GM23338 (cell line): Measurements from ENCODE around the gene ISG20. TPM values are rescaled to one million over a fixed set of nuclear protein-coding genes. Genes with fewer than 3 reads are reported as not detected.

Experiments used
- ATAC-seq: fragments of 200-7000 bp; cut with Tn5 transposase; 3 replicates; pipeline ENCODE4 v1.9.1; 2020
- DNase-seq: peaks from one replicate; pipeline ENCODE4 v3.0.0-alpha.2; 2015; ENCODE audit warnings: low spot score
- H2AFZ ChIP-seq: fragments of 200-600 bp; sonication (generic); 2 replicates; pipeline ENCODE4 v1.8.0; 2016; ENCODE audit warnings: antibody characterized with exemption, mild to moderate bottlenecking, moderate library complexity
- H3F3A ChIP-seq: fragments of 200-600 bp; sonication (generic); replicated peaks from 2 replicates; pipeline ENCODE4 v1.8.0; 2017; ENCODE audit warnings: antibody characterized with exemption, mixed run types, low read depth
- H3K27ac ChIP-seq: fragments of 200-600 bp; sonication (generic); 2 replicates; pipeline ENCODE4 v1.6.1; 2016; ENCODE audit warnings: low read depth
- H3K27me3 ChIP-seq: fragments of 200-600 bp; sonication (generic); 2 replicates; pipeline ENCODE4 v1.8.0; 2016; ENCODE audit warnings: mild to moderate bottlenecking, mixed run types, moderate library complexity; ENCODE audit not compliant: insufficient read depth
- H3K36me3 ChIP-seq: fragments of 200-600 bp; sonication (generic); 2 replicates; pipeline ENCODE4 v1.8.0; 2016; ENCODE audit warnings: mild to moderate bottlenecking; ENCODE audit not compliant: insufficient read depth
- H3K4me1 ChIP-seq: fragments of 200-600 bp; sonication (generic); 2 replicates; pipeline ENCODE4 v1.8.0; 2016; ENCODE audit warnings: mild to moderate bottlenecking, moderate library complexity; ENCODE audit not compliant: insufficient read depth
- H3K4me2 ChIP-seq: fragments of 200-600 bp; sonication (generic); 2 replicates; pipeline ENCODE4 v1.7.1; 2017; ENCODE audit warnings: mixed run types
- H3K4me3 ChIP-seq: fragments of 200-600 bp; sonication (generic); 2 replicates; pipeline ENCODE4 v1.6.1; 2016; ENCODE audit warnings: mixed run types
- H3K79me2 ChIP-seq: fragments of 200-600 bp; sonication (generic); replicated peaks from 2 replicates; pipeline ENCODE4 v1.8.0; 2017; ENCODE audit warnings: mild to moderate bottlenecking; ENCODE audit not compliant: insufficient read depth
- H3K9me2 ChIP-seq: fragments of 200-600 bp; sonication (generic); 2 replicates; pipeline ENCODE4 v1.8.0; 2017; ENCODE audit not compliant: insufficient read depth
- H4K20me1 ChIP-seq: fragments of 200-600 bp; sonication (generic); replicated peaks from 2 replicates; pipeline ENCODE4 v1.8.0; 2017; ENCODE audit warnings: mild to moderate bottlenecking; ENCODE audit not compliant: insufficient read depth
- H3K27ac Mint-ChIP-seq: 2 replicates; pipeline ENCODE4 v1.8.0; 2020; ENCODE audit warnings: inconsistent platforms, mild to moderate bottlenecking, moderate library complexity, mixed read lengths
- H3K27me3 Mint-ChIP-seq: 3 replicates; pipeline ENCODE4 v1.8.0; 2022; ENCODE audit warnings: low read depth, mild to moderate bottlenecking, moderate library complexity, mixed read lengths, inconsistent platforms; ENCODE audit not compliant: insufficient read depth, poor library complexity
- H3K36me3 Mint-ChIP-seq: 3 replicates; pipeline ENCODE4 v1.8.0; 2021; ENCODE audit warnings: low read depth, mild to moderate bottlenecking, inconsistent platforms, moderate library complexity, mixed read lengths
- H3K4me1 Mint-ChIP-seq: 3 replicates; pipeline ENCODE4 v1.8.0; 2020; ENCODE audit warnings: mild to moderate bottlenecking, inconsistent platforms, mixed read lengths
- H3K4me3 Mint-ChIP-seq: 3 replicates; pipeline ENCODE4 v1.8.0; 2021; ENCODE audit warnings: moderate library complexity, mild to moderate bottlenecking, inconsistent platforms, mixed read lengths
- H3K9me3 Mint-ChIP-seq: 3 replicates; pipeline ENCODE4 v1.8.0; 2020; ENCODE audit warnings: moderate library complexity, mild to moderate bottlenecking, inconsistent platforms, mixed read lengths
- EZH2 ChIP-seq: fragments of 200-600 bp; sonication (generic); IDR thresholded peaks from one replicate; pipeline ENCODE4 v1.8.0; 2017; ENCODE audit warnings: antibody characterized with exemption, mild to moderate bottlenecking, low read depth; ENCODE audit not compliant: unreplicated experiment
- JUNB ChIP-seq: IDR thresholded peaks from one replicate; pipeline ENCODE4 v1.6.1; 2016; ENCODE audit warnings: antibody characterized with exemption; ENCODE audit not compliant: unreplicated experiment
- NANOG ChIP-seq: IDR thresholded peaks from 2 replicates; pipeline ENCODE4 v1.6.1; 2016; ENCODE audit warnings: antibody characterized with exemption, borderline replicate concordance
- POLR2AphosphoS5 ChIP-seq: IDR thresholded peaks from 2 replicates; pipeline ENCODE4 v1.6.1; 2016; ENCODE audit warnings: antibody characterized with exemption, low read depth
- STAT1 ChIP-seq: IDR thresholded peaks from one replicate; pipeline ENCODE4 v1.6.1; 2016; ENCODE audit warnings: antibody characterized with exemption; ENCODE audit not compliant: unreplicated experiment
- ZNF114 ChIP-seq: fragments of 250-450 bp; sonication (Bioruptor Pico); IDR thresholded peaks from 2 replicates; pipeline ENCODE4 v1.5.0; 2020; ENCODE audit warnings: mild to moderate bottlenecking, moderate library complexity
- ZNF331 ChIP-seq: fragments of 250-450 bp; sonication (Bioruptor Pico); IDR thresholded peaks from 2 replicates; pipeline ENCODE4 v1.5.0; 2020; ENCODE audit warnings: low read depth, mild to moderate bottlenecking, moderate library complexity
- polyA plus RNA-seq: library from polyadenylated mRNA; unstranded; fragments of >200 nt; fragmentation: Nextera tagmentation; extraction: Ambion mirVana; gene quantifications from 2 replicates; pipeline ENCODE4 v1.2.1, GENCODE V29; 2016
- total RNA-seq: library from RNA; depleted of rRNA; stranded (reverse); fragments of >200 nt; shearing (Covaris generic); gene quantifications from 2 replicates; pipeline ENCODE4 v1.2.3, GENCODE V29; 2014
- TF ChIP-seq, protein P1 (sequence below): IDR thresholded peaks from 2 replicates; pipeline ENCODE4 v1.6.1; 2016; ENCODE audit warnings: antibody characterized with exemption
- TF ChIP-seq, protein P2 (sequence below), 2 experiments: fragments of 200-600 bp in 1 of 2; sonication (generic) in 1 of 2; conservative IDR thresholded peaks; 2 replicates each; pipeline versions ENCODE4 v1.5.1 to v1.6.1; 2016 to 2017; ENCODE audit warnings: antibody characterized with exemption in 2 of 2, low read depth in 2 of 2, mild to moderate bottlenecking in 2 of 2, moderate library complexity in 1 of 2
- TF ChIP-seq, protein P3 (sequence below): IDR thresholded peaks from one replicate; pipeline ENCODE4 v1.6.1; 2018; ENCODE audit warnings: antibody characterized with exemption; ENCODE audit not compliant: unreplicated experiment

Gene ISG20
- total and polyA plus RNA-seq, 2 experiments from 2014 or later = 3.2 to 3.7 TPM

DNA sequence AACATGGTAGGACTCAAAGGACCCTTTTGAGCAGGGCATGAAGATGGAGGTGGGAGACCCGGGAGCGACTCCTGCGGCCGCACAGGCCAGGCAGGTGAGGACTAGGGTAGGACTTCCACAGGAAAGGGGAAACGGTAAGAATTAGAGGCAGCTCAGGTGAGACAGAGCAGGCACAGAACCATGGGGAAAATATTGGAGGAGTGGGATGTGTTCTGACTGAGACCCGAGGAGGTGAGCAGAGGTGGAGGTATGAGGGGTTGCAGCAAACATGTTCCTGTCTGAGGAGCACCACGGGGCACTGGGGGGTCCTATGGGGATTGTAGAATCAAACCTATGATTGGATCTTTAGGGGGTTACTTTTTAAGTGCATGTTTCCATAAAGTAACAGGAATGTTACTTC, 1.4 kb upstream of the ISG20 start:
- H3K27me3 ChIP-seq = no peaks in the 10 kb centered on the region
- no peak overlapping the region for H3K4me3 ChIP-seq
- TF ChIP-seq ZNF331 (CRISPR knock-in tag) (no peak), NANOG (no peak), JUNB (no peak), ZNF114 (no peak), EZH2 (no peak), POLR2AphosphoS5 (no peak), STAT1 (no peak)
- TF ChIP-seq, protein P1, sequence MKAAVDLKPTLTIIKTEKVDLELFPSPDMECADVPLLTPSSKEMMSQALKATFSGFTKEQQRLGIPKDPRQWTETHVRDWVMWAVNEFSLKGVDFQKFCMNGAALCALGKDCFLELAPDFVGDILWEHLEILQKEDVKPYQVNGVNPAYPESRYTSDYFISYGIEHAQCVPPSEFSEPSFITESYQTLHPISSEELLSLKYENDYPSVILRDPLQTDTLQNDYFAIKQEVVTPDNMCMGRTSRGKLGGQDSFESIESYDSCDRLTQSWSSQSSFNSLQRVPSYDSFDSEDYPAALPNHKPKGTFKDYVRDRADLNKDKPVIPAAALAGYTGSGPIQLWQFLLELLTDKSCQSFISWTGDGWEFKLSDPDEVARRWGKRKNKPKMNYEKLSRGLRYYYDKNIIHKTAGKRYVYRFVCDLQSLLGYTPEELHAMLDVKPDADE = no peak
- TF ChIP-seq, protein P2, sequence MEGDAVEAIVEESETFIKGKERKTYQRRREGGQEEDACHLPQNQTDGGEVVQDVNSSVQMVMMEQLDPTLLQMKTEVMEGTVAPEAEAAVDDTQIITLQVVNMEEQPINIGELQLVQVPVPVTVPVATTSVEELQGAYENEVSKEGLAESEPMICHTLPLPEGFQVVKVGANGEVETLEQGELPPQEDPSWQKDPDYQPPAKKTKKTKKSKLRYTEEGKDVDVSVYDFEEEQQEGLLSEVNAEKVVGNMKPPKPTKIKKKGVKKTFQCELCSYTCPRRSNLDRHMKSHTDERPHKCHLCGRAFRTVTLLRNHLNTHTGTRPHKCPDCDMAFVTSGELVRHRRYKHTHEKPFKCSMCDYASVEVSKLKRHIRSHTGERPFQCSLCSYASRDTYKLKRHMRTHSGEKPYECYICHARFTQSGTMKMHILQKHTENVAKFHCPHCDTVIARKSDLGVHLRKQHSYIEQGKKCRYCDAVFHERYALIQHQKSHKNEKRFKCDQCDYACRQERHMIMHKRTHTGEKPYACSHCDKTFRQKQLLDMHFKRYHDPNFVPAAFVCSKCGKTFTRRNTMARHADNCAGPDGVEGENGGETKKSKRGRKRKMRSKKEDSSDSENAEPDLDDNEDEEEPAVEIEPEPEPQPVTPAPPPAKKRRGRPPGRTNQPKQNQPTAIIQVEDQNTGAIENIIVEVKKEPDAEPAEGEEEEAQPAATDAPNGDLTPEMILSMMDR (conservative IDR thresholded peaks at IDR 0.05; ENCODE audit: low read depth in 2 of 2) = no peak
- TF ChIP-seq, protein P3, sequence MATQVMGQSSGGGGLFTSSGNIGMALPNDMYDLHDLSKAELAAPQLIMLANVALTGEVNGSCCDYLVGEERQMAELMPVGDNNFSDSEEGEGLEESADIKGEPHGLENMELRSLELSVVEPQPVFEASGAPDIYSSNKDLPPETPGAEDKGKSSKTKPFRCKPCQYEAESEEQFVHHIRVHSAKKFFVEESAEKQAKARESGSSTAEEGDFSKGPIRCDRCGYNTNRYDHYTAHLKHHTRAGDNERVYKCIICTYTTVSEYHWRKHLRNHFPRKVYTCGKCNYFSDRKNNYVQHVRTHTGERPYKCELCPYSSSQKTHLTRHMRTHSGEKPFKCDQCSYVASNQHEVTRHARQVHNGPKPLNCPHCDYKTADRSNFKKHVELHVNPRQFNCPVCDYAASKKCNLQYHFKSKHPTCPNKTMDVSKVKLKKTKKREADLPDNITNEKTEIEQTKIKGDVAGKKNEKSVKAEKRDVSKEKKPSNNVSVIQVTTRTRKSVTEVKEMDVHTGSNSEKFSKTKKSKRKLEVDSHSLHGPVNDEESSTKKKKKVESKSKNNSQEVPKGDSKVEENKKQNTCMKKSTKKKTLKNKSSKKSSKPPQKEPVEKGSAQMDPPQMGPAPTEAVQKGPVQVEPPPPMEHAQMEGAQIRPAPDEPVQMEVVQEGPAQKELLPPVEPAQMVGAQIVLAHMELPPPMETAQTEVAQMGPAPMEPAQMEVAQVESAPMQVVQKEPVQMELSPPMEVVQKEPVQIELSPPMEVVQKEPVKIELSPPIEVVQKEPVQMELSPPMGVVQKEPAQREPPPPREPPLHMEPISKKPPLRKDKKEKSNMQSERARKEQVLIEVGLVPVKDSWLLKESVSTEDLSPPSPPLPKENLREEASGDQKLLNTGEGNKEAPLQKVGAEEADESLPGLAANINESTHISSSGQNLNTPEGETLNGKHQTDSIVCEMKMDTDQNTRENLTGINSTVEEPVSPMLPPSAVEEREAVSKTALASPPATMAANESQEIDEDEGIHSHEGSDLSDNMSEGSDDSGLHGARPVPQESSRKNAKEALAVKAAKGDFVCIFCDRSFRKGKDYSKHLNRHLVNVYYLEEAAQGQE = no peak
- H3K4me2 ChIP-seq = peak overlapping the region; percentile 78
- H3K4me3 Mint-ChIP-seq = peak overlapping the region; percentile 63; the same call in 1 of the 3 replicates
- no peaks in the 10 kb centered on the region for H3K36me3 ChIP-seq
- H3K9me3 Mint-ChIP-seq = no peaks in the 10 kb centered on the region
- no peaks in the 10 kb centered on the region for H3K79me2 ChIP-seq
- H3K27ac Mint-ChIP-seq = peak overlapping the region; percentile 54; the same call in 1 of the 2 replicates
- H2AFZ ChIP-seq = no peak overlapping the region
- peaks cover 33% of the 10 kb centered on the region for H3F3A ChIP-seq
- peaks cover 15% of the 10 kb centered on the region for H3K27me3 Mint-ChIP-seq
- DNase-seq (no peak), ATAC-seq (no peak)
- H3K9me2 ChIP-seq = no peaks in the 10 kb centered on the region
- peak overlapping the region; percentile 87; the same call in 1 of the 2 replicates for H3K27ac ChIP-seq
- peaks cover 31% of the 10 kb centered on the region for H3K4me1 ChIP-seq
- peaks cover 44% of the 10 kb centered on the region for H3K4me1 Mint-ChIP-seq
- H4K20me1 ChIP-seq = peaks cover 19% of the 10 kb centered on the region
- H3K36me3 Mint-ChIP-seq = peaks cover 25% of the 10 kb centered on the region
